KBM-7 (cell line): ENCODE measurements around the gene ZMYND15.
"Not testable (repeated sequence)": the region's sequence is repeated elsewhere in the genome, so short reads cannot be mapped to it uniquely, and the experiment has no call there.

Experiments
- DNase-seq: peaks from one replicate; pipeline ENCODE4 v3.0.0-alpha.2; 2015
- in situ Hi-C: fragments of 300-500 bp; cut with MboI; formaldehyde crosslinking; loops from 2 replicates; pipeline ENCODE4 v1.14.3; 2020; ENCODE audit warnings: low sequenced_read_pairs, low pct_unique_long_range_greater_than_20kb, mixed read lengths

Gene ZMYND15, protein sequence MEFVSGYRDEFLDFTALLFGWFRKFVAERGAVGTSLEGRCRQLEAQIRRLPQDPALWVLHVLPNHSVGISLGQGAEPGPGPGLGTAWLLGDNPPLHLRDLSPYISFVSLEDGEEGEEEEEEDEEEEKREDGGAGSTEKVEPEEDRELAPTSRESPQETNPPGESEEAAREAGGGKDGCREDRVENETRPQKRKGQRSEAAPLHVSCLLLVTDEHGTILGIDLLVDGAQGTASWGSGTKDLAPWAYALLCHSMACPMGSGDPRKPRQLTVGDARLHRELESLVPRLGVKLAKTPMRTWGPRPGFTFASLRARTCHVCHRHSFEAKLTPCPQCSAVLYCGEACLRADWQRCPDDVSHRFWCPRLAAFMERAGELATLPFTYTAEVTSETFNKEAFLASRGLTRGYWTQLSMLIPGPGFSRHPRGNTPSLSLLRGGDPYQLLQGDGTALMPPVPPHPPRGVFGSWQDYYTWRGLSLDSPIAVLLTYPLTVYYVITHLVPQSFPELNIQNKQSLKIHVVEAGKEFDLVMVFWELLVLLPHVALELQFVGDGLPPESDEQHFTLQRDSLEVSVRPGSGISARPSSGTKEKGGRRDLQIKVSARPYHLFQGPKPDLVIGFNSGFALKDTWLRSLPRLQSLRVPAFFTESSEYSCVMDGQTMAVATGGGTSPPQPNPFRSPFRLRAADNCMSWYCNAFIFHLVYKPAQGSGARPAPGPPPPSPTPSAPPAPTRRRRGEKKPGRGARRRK

DNA sequence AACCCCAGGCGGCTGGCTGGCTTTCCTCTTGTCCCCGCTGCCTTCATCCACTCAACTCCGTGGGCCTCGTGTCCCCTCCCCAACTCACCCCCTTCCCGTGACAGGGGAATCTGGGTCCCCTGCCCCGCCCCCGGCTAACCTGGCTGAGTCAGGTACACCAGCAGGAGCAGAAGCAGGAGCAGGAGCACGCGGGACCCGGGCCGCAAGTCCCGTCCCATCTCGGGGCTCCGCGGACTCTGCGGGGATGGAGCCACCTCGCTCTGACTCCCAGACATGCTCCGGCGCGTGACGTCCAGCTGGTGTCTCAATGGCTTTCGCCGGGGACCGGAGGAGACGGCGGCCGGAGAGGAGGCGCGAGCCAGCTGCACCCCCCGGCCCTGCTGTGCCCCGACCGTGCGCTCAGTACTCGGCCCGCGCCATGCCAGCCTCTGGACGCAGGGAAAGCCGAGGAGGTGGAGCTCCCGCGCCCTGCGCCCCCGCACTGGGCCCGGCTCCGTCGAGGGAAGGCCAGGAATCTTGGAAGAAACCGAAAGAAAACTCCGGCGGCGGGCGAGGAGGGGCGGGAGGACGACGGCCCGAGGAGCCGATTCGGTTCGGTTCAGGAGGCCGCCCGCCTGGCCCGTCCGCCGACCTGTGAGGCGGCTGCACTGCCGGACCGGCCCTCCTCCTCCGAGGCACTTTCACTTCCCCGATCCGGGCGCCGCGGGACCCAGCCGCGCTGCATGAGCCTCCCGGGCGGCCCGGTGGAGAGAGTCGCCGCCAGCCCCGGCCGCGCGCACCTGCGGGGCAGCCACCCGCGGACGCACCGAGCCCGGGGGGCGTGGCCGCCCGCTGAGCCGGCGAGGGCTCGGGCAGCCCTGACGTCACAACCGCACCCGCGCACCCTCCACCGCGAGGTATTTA lies at the start of gene ZMYND15, which contains the start of gene CXCL16:
Gene ZMYND15 (plus strand): TSS at position 712 of the 903 bp plus-strand sequence. CDS start 716 bp downstream, outside the sequence.
Gene CXCL16 (minus strand): TSS at position 807 of the 903 bp plus-strand sequence. CDS start 589 bp downstream, at position 218.
- no peak for DNase-seq
- in situ Hi-C loops, result no loop called here

DNA sequence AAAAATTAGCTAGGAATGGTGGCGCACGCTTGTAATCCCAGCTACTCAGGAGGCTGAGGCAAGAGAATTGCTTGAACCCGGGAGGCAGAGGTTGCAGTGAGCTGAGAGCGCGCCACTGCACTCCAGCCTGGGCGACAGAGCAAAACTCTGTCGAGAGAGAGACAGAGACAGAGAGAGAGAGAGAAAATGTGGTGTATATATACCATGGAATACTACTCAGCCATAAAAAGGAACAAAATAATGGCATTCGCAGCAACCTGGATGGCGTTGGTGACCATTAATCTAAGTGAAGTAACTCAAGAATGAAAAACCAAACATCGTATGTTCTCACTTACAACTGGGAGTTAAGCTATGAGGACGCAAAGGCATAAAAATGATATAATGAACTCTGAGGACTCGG lies 49.8 kb upstream of the ZMYND15 start:
- in situ Hi-C loops, DNase-seq: not testable (repeated sequence)

DNA sequence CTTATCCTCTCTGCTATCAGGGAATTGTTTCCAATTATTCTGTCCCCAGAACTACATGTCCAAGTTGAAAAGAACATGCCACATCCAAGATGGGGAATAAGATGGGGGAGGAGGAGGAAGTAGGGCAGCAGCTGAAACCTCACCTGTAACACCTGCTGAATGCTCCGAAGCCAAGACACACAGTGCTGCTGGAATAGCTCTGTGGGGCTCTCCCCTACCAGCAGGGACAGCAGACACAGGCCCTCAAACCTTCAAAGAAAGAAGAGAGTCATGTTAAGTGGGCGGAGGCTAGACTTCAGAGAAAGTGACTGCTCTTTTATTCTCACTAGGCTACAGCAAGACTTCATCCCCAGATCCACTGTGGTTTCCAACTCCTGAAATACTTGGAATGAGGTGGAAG lies 48.9 kb upstream of the ZMYND15 start:
- in situ Hi-C loops, result no loop called here
- no peak for DNase-seq

DNA sequence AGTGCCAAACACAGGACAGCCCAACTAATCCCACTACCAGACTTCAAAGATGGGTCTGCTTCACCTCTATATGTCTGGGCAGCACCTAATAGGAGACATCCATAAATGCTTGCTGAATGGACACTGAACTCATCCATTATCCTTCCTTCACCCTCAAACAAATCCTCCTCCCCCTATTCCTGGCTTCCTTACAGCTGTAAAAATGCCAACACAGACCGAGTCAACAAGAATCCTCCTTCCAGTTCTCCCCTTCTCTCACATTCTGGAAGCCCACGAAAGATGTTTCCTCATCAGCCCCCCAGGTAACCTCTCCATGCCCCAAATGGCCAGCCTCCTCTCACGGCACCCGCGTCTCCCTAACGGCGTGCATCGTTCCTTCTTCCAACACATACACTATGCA lies 47.9 kb upstream of the ZMYND15 start:
- in situ Hi-C loops, result no loop called here
- DNase-seq, result no peak

DNA sequence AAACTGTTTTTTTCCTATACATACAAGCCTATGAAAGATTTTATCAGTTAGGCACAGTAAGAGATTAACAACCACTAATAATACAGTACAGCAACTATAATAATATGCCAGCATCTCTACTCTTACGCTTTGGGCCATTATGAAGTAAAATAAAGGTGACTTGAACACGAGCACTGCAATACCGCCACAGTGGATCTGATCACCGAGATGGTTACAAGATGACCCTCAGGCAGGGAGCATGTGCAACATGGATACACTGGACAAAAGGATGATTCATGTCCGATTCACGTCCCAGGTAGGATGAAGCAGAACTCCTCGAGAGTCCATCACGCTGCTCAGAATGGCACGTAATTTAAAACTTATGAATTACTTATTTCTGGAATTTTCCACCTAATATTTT lies 46.2 kb upstream of the ZMYND15 start:
- DNase-seq, result no peak
- in situ Hi-C loops, result no loop called here

DNA sequence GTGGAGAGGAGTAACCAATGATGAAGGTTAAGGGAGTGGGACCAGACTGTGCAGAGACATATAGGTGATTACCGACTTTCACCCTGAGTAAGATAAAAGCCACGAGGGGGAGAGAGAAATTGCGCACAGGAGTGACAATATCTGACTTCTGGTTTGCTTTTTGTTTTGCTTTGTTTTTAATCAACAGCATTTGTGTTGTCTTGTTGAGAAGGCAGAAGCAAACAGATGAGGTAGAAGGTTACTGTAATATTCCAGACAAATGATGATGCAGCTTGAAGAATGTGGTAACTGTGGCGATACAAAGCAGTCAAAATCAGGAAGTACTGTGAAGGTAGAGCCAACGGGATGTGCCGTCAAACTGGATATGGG lies 43.2 kb upstream of the ZMYND15 start:
- peak; percentile 38 for DNase-seq
- in situ Hi-C loops, result no loop called here

DNA sequence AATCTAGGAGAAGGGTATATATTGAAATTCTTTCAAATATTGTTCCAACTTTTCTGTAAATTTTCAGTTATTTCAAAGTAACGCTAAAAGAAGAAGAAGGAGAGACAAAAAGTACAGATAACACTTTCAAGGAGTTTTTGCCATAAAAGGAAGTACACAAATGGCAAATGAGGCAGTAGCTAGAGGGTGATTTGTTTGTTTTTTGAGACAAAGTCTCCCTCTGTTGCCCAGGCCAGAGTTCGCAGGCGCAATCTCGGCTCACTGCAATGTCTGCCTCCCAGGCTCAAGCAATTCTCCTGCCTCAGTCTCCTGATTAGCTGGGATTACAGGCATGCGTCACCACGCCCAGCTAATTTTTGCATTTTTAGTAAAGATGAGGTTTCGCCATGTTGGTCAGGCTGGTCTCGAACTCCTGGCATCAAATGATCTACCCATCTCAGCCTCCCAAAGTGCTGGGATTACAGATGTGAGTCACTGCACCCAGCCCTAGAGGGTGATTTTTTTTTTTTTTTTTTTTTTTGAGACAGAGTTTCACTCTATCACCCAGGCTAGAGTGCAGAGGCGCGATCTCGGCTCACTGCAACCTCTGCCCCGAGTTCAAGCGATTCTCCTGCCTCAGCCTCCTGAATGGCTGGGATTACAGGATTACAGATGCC lies 40.1 kb upstream of the ZMYND15 start:
- DNase-seq, result peak; percentile 19
- in situ Hi-C loops, result not testable (repeated sequence)

DNA sequence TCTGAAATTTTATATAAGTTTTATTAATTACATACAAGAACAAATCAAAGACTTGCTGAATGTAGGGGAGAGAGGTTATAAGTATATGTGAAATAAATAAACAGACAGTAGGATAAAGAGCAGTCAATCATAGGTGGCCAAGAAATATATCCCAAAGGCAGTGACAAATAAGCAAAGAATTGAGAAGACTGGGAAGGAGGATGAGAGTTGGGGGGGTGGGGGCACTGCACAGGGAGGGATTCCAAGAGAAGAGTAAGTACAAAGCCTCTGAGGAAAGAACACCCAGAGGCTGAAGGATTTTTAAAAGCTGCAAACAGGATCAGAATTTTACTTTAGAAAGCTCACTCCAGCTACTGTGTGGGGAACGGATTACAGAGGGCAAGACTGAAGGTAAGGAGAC lies 38.5 kb upstream of the ZMYND15 start:
- in situ Hi-C loops, result no loop called here

DNA sequence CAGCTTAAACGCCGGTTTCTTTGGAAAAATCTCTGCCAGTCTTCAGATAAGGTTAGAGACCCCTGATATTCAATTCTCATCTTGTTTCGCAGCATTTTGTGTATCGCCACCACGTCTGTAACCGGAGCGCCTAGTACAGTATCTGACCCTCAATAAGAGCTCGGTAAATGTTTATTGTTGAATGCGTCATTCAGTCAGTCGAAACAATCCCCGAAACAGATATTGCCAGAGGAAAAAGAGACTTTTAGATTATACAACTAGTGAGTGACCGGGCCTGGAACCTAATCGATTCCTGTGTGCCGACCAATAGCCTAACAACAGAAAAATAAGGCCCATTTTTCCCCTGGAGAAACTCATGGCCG lies 36.3 kb upstream of the ZMYND15 start:
- in situ Hi-C loops, result no loop called here
- no peak for DNase-seq

More for the DNA sequence above, 38.5 kb upstream of the ZMYND15 start:
- DNase-seq, result no peak

DNA sequence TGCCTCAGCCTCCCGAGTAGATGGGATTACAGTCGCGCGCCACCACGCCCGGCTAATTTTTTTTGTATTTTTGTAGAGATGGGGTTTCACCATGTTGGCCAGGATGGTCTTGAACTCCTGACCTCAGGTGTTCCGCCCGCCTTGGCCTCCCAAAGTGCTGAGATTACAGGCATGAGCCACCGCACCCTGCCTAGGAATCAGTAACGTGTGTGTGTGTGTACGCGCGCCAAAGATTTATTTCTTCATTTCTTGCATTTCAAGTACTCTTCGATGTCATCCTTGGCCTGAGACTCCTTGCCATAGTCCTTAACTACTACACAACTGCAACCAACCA lies 35.1 kb upstream of the ZMYND15 start:
- in situ Hi-C loops, DNase-seq: not testable (repeated sequence)

DNA sequence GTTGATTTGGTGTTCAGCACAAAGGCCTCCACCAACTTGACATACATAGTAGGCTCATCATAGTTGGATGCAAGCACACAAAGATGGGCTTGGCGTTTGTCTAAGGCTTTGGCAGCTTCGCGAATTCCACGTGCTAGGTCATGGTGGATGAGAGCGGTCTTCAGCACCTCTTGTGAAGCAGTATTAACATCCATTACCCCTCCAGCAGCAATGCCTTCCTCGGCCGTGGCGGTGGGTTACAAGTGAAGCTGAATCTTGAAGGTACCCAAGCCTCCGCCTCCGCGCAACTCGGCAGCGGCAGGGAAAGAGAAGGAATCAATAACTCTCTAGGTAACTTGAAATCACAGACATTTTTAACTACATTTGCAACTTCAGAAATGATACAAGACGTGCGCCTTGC lies 34.6 kb upstream of the ZMYND15 start:
- in situ Hi-C loops, result no loop called here
- DNase-seq, result no peak

DNA sequence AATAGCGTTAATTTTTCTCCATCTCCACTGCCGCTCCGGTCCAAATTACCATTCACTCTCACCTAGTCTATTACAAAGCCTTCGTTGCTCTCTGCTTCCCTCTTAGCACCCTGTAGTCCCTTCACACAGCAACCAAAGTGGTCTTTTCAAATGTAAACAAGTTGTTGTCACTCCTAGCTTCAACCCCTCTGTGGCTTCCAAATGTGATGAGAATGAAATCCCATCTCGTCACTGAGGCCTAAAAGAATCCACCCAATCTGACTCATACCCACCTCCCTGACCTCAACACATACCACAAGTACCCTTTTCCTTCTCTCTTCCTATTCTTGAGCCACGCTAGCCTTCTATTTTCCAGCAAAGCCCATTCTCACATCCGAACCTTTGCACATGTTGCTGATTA lies 33.5 kb upstream of the ZMYND15 start:
- in situ Hi-C loops, result no loop called here
- DNase-seq, result no peak

DNA sequence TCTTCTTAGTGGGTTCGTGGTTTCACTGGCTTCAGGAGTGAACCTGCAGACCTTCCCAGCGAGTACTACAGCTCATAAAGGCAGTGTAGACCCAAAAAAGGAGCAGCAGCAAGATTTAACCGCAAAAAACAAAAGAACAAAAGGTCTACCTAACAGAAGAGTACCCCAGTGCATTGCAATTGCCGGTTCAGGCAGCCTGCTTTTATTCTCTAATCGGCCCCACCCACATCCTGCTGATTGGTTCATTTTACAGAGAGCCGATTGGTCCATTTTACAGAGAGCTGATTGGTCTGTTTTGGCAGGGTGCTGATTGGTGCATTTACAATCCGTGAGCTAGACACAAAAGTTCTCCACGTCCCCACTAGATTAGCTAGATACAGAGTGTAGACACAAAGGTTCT lies 31.2 kb upstream of the ZMYND15 start:
- in situ Hi-C loops, result no loop called here

DNA sequence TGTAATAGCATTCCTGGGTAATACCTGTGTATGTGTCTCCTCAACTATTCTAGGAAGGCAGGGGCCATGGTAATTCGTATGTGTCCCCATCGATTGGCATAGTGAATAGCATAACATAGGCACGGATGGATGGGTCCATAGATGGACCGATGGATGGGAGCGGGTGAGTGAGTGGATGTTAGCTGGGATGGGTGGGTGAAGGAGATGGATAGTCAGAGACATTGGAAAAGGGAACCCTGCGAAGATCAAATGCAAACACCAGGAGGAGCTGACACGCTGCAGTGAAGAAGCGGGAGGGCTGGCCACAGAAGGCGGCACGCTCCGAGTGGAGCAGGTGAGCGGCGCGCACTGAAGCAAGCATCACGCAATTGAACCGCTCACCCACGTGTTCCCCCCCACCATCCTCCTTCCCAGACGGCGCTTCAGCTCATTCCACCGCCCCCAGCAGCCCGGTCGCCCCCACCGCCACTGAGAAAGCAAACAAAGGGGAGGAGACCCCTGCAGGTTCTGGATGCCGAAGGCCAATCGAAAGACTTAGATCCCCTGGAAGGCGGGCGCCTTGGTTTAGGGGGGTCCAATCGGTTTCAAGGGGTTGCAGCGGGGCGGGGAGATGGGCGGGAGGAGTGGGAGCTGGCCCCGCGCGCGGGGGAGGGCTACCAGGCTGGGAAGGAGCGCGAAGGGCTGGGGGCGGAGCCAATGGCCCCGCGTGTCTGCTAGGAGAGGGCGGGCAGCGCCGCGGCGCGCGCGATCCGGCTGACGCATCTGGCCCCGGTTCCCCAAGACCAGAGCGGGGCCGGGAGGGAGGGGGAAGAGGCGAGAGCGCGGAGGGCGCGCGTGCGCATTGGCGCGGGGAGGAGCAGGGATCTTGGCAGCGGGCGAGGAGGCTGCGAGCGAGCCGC lies 29.6 kb upstream of the ZMYND15 start, which contains the start of gene ARRB2:
Gene ARRB2 (plus strand): TSS at position 839 of the 899 bp plus-strand sequence. CDS start 90 bp downstream, outside the sequence.
- DNase-seq, result peak; percentile 99
- in situ Hi-C loops, result no loop called here

More for the DNA sequence above, 31.2 kb upstream of the ZMYND15 start:
- DNase-seq, result peak; percentile 50

DNA sequence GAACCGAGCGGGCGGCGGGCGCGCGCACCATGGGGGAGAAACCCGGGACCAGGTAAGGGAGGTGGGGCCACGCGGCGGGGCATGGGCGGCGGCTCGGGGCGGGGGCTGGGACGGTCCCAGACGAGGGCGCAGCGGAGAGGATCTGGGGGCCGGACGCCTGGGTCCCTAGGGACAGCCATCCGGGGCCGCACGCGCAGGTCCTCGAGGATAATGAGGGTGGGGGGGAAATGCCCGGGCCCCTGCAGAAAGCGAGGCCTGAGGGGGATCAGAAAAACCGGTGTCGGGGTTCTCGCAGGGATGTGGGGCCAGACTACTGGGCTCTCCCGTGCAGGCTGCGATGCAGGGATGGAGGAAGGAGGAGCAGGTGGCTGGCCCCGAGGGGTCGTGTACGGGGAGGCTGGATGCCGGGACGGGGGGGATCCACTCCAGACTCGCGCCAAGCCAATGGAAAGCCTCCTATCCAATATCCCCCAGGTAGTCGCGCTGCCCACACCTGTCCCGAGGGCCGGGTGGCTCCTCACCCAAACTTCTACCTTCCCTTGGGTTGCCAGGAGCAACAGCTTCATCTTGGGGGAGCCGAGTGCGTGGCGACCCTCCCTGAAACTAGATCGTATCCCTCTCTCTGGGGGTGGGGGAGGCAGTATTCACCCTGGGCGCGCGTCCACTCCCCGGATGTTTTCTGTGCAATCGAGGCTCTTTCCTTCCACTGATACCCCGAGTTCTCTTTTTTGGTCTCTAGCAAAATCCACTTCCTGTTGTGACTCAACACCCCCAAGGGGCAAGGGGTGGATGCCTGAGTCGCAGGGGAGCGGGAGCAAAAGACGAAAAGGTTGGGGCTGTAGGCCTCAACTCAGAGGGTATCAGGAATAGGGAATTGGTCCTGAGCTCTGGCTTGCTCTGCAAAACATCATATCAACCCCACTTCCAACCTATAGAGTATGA lies 28.7 kb upstream of the ZMYND15 start:
- DNase-seq, result no peak
- in situ Hi-C loops, result no loop called here

DNA sequence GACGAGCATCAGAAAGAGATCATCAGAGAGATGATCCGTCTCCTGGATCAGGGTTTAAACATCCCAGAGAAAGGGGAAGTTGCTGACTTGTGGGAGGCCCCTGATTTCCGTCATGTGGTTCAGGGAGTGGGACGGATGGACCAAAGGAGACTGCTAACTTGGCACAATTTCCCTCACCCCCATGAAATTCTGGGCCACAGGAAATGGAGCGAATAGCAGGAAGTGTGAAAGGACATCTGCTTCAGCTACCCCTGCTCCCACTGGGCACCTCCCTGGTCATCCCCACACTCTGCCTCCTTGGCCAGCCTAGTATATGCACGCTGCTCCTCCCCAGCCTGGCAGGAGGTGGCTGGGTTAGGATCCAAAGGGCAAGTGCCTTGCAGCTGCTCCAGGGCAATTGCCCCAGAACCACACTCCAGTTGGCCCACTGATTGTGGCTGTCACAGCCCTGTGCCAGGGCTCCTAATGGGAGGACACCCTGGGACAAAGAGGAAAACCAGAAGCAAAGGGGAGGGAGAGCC lies 27.9 kb upstream of the ZMYND15 start:
- DNase-seq, result peak; percentile 92
- in situ Hi-C loops, result no loop called here

DNA sequence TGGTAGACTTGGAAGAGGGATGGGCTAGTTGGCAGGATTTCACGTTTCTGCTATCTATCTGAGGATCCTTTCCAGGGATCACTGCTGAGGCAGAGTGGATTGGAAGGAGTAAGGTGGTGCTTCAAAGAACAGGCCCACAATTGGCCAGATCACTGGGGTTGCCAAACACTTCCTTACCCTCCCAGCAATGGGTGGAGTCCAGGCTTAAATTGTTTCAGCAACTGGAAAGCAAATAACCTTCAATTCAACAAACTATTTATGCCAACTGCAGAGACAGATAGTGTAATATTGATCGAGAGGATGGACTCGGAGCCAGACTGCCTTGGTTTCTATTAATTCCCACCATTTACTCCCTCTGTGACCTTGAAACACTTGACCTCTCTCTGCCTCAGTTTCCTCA lies 27.1 kb upstream of the ZMYND15 start:
- in situ Hi-C loops, result no loop called here
- DNase-seq, result no peak
